H9 (cell line): ENCODE results near the gene HS3ST2. TPM values are rescaled to one million over a fixed set of nuclear protein-coding genes. Genes with fewer than 3 reads are reported as not detected.
A peak's percentile ranks its signal among the peaks of the same experiment; 100 is the strongest.

Experiments used
- DNase-seq: peaks from one replicate; pipeline ENCODE4 v3.0.0-alpha.2; 2017
- H2AFZ ChIP-seq: one replicate; pipeline ENCODE4 v1.6.1; 2013; ENCODE audit warnings: mild to moderate bottlenecking, low read length, control low read depth, moderate library complexity
- H2AK5ac ChIP-seq: 2 replicates; pipeline ENCODE4 v1.6.1; 2013; ENCODE audit warnings: low read length, control low read depth, mixed read lengths; ENCODE audit not compliant: insufficient read length
- H2BK120ac ChIP-seq: one replicate; pipeline ENCODE4 v1.6.1; 2013; ENCODE audit warnings: low read depth, mild to moderate bottlenecking, low read length, control low read depth, inconsistent platforms; ENCODE audit not compliant: poor library complexity, severe bottlenecking
- H2BK12ac ChIP-seq: 2 replicates; pipeline ENCODE4 v1.6.1; 2013; ENCODE audit warnings: low read length, control low read depth, mixed read lengths, low read depth; ENCODE audit not compliant: insufficient read length
- H2BK15ac ChIP-seq: 2 replicates; pipeline ENCODE4 v1.6.1; 2013; ENCODE audit warnings: low read depth, low read length, control low read depth
- H2BK20ac ChIP-seq: one replicate; pipeline ENCODE4 v1.6.1; 2013; ENCODE audit warnings: low read depth, mild to moderate bottlenecking, low read length, control low read depth, inconsistent platforms; ENCODE audit not compliant: poor library complexity, severe bottlenecking
- H2BK5ac ChIP-seq: 2 replicates; pipeline ENCODE4 v1.6.1; 2013; ENCODE audit warnings: low read length, control low read depth, mixed read lengths; ENCODE audit not compliant: insufficient read length
- H3K14ac ChIP-seq: 2 replicates; pipeline ENCODE4 v1.6.1; 2013; ENCODE audit warnings: low read length, control low read depth; ENCODE audit not compliant: insufficient read depth
- H3K18ac ChIP-seq: 2 replicates; pipeline ENCODE4 v1.6.1; 2013; ENCODE audit warnings: low read depth, mild to moderate bottlenecking, mixed read lengths, low read length, control low read depth; ENCODE audit not compliant: insufficient read length
- H3K23ac ChIP-seq: 2 replicates; pipeline ENCODE4 v1.6.1; 2013; ENCODE audit warnings: low read length, control low read depth, mixed read lengths, low read depth; ENCODE audit not compliant: insufficient read length
- H3K23me2 ChIP-seq: 2 replicates; pipeline ENCODE4 v1.6.1; 2013; ENCODE audit warnings: low read depth, mild to moderate bottlenecking, mixed read lengths, low read length, control low read depth; ENCODE audit not compliant: insufficient read length, poor library complexity, severe bottlenecking
- H3K27ac ChIP-seq: 2 replicates; pipeline ENCODE4 v1.5.1; 2013; ENCODE audit warnings: low read length, control low read depth, mixed read lengths, low read depth; ENCODE audit not compliant: insufficient read length
- H3K27me3 ChIP-seq: 2 replicates; pipeline ENCODE4 v1.6.1; 2013; ENCODE audit warnings: low read length, control low read depth, inconsistent platforms; ENCODE audit not compliant: insufficient read depth
- H3K4ac ChIP-seq: 2 replicates; pipeline ENCODE4 v1.6.1; 2013; ENCODE audit warnings: low read depth, mild to moderate bottlenecking, control low read depth, inconsistent platforms, low read length, moderate library complexity
- H3K4me1 ChIP-seq: 2 replicates; pipeline ENCODE4 v1.6.1; 2013; ENCODE audit warnings: low read length, control low read depth, inconsistent platforms; ENCODE audit not compliant: insufficient read depth
- H3K4me2 ChIP-seq: 2 replicates; pipeline ENCODE4 v1.6.1; 2013; ENCODE audit warnings: low read length, control low read depth, mixed read lengths; ENCODE audit not compliant: insufficient read length, insufficient read depth
- H3K56ac ChIP-seq: 2 replicates; pipeline ENCODE4 v1.6.1; 2013; ENCODE audit warnings: low read depth, mild to moderate bottlenecking, mixed read lengths, low read length, control low read depth; ENCODE audit not compliant: insufficient read length
- H3K79me1 ChIP-seq: 2 replicates; pipeline ENCODE4 v1.6.1; 2013; ENCODE audit warnings: low read depth, mild to moderate bottlenecking, moderate library complexity, low read length, control low read depth, inconsistent platforms; ENCODE audit not compliant: insufficient read depth, poor library complexity, severe bottlenecking
- H3K79me2 ChIP-seq: 2 replicates; pipeline ENCODE4 v1.6.1; 2013; ENCODE audit warnings: low read length, control low read depth, inconsistent platforms; ENCODE audit not compliant: insufficient read depth
- H3K9ac ChIP-seq: 2 replicates; pipeline ENCODE4 v1.6.1; 2013; ENCODE audit warnings: low read length, control low read depth, mixed read lengths; ENCODE audit not compliant: insufficient read length; ENCODE audit errors: extremely low read depth
- H3K9me3 ChIP-seq: one replicate; pipeline ENCODE4 v1.6.1; 2013; ENCODE audit warnings: low read depth, low read length, inconsistent platforms; ENCODE audit not compliant: control insufficient read depth
- H3T11ph ChIP-seq: one replicate; pipeline ENCODE4 v1.6.1; 2013; ENCODE audit warnings: mild to moderate bottlenecking, low read length, control low read depth, inconsistent platforms
- H4K20me1 ChIP-seq: one replicate; pipeline ENCODE4 v1.6.1; 2013; ENCODE audit not compliant: control insufficient read depth, insufficient read length, insufficient read depth
- H4K5ac ChIP-seq: 2 replicates; pipeline ENCODE4 v1.6.1; 2013; ENCODE audit warnings: low read depth, mild to moderate bottlenecking, mixed read lengths, low read length, control low read depth; ENCODE audit not compliant: insufficient read length
- H4K8ac ChIP-seq: replicated peaks from 2 replicates; pipeline ENCODE4 v1.6.1; 2013; ENCODE audit warnings: low read length, control low read depth, mixed read lengths, low read depth; ENCODE audit not compliant: insufficient read length
- H4K91ac ChIP-seq: 2 replicates; pipeline ENCODE4 v1.6.1; 2013; ENCODE audit warnings: low read depth, mild to moderate bottlenecking, moderate library complexity, mixed read lengths, low read length, control low read depth; ENCODE audit not compliant: insufficient read length
- H3K27ac Mint-ChIP-seq, 3 experiments: 2 replicates in 2 of 3; 3 replicates in 1 of 3; pipeline ENCODE4 v1.8.0; 2020 to 2021; ENCODE audit warnings: mixed read lengths in 3 of 3, mild to moderate bottlenecking in 1 of 3, moderate library complexity in 1 of 3
- H3K27me3 Mint-ChIP-seq: 2 replicates; pipeline ENCODE4 v1.8.0; 2021; ENCODE audit warnings: low read depth, mild to moderate bottlenecking, moderate library complexity, mixed read lengths
- H3K36me3 Mint-ChIP-seq, 3 experiments: 2 replicates in 2 of 3; 3 replicates in 1 of 3; pipeline ENCODE4 v1.8.0; 2020 to 2021; ENCODE audit warnings: low read depth in 3 of 3, mixed read lengths in 3 of 3; ENCODE audit not compliant: insufficient read depth in 1 of 3
- H3K4me1 Mint-ChIP-seq, 2 experiments: 2 replicates each; pipeline ENCODE4 v1.8.0; 2020; ENCODE audit warnings: mixed read lengths in 2 of 2
- H3K4me3 Mint-ChIP-seq, 2 experiments: 2 replicates in 1 of 2; 3 replicates in 1 of 2; pipeline ENCODE4 v1.8.0; 2020 to 2021; ENCODE audit warnings: mild to moderate bottlenecking in 2 of 2, mixed read lengths in 2 of 2, moderate library complexity in 1 of 2
- H3K9me3 Mint-ChIP-seq, 2 experiments: 2 replicates in 1 of 2; 3 replicates in 1 of 2; pipeline ENCODE4 v1.8.0; 2020; ENCODE audit warnings: mild to moderate bottlenecking in 2 of 2, mixed read lengths in 2 of 2, moderate library complexity in 1 of 2
- CTCF ChIP-seq: fragments of 200-600 bp; sonication (generic); conservative IDR thresholded peaks from 3 replicates; pipeline ENCODE4 v1.8.0; 2021; ENCODE audit warnings: antibody characterized with exemption, mild to moderate bottlenecking
- WGBS: extraction: QIAGEN DNeasy Blood & Tissue Kit; methylation state at CpG from one replicate; pipeline ENCODE4 v1.1.7; 2013; ENCODE audit warnings: missing lambda C conversion rate, low lambda C conversion rate, mixed read lengths; ENCODE audit not compliant: insufficient read length; ENCODE audit errors: extremely low coverage; 5-methylcytosine and 5-hydroxymethylcytosine counted together
- total RNA-seq: library from RNA; stranded (reverse); gene quantifications from 2 replicates; pipeline ENCODE4 v1.2.1, GENCODE V29; 2021

The HS3ST2 gene
- total RNA-seq, 1 experiment from 2014 or later = 3.1 TPM

GRCh38 chr16:22933173-22933572 lies 119.2 kb downstream of the HS3ST2 start:
- H3K18ac ChIP-seq = no peak overlapping the region
- H3K4ac ChIP-seq = no peak overlapping the region
- H3K23ac ChIP-seq = no peak overlapping the region
- H4K8ac ChIP-seq = no peak overlapping the region
- H3K9me3 ChIP-seq = no peaks in the 10 kb centered on the region
- WGBS = no CpG with 5 or more reads among the region's 2 CpGs
- no peak overlapping the region for H2BK12ac ChIP-seq
- no peak overlapping the region for H3K9ac ChIP-seq
- Mint-ChIP-seq H3K27ac (peak overlapping the region in 2 of 3 experiments; percentile 12 to 13; a peak in 4 of 7 replicates), H3K36me3 (no peaks in the 10 kb centered on the region), H3K4me3 (0 out of 5 replicates have a peak overlapping the region, but pooled peaks of 1 of the 2 experiments have one; percentile 15), H3K27me3 (no peaks in the 10 kb centered on the region), H3K9me3 (peaks cover 0 to 4% of the 10 kb centered on the region in 2 experiments; a peak in 2 of 5 replicates), H3K4me1 (peaks cover 24 to 27% of the 10 kb centered on the region in 2 experiments)
- no peak overlapping the region for H4K5ac ChIP-seq
- H3T11ph ChIP-seq = no peak overlapping the region
- DNase-seq = no peak
- no peak overlapping the region for H3K27ac ChIP-seq
- no peaks in the 10 kb centered on the region for H3K79me2 ChIP-seq
- H2AK5ac ChIP-seq = no peak overlapping the region
- H2BK5ac ChIP-seq = no peak overlapping the region
- no peaks in the 10 kb centered on the region for H4K20me1 ChIP-seq
- no peaks in the 10 kb centered on the region for H3K79me1 ChIP-seq
- H3K4me1 ChIP-seq = peaks cover 3% of the 10 kb centered on the region
- no peaks in the 10 kb centered on the region for H3K23me2 ChIP-seq
- no peak overlapping the region for H3K56ac ChIP-seq
- TF ChIP-seq CTCF = no peak
- no peaks in the 10 kb centered on the region for H3K27me3 ChIP-seq
- no peak overlapping the region for H2BK15ac ChIP-seq
- H2BK120ac ChIP-seq = no peak overlapping the region
- no peak overlapping the region for H2BK20ac ChIP-seq
- H3K14ac ChIP-seq = no peak overlapping the region
- H4K91ac ChIP-seq = no peak overlapping the region
- no peak overlapping the region for H3K4me2 ChIP-seq
- peak overlapping the region; percentile 52 for H2AFZ ChIP-seq
